ENCODE results near the gene SPIRE2. TPM values are rescaled to one million over a fixed set of nuclear protein-coding genes. Genes with fewer than 3 reads are reported as not detected.

The SPIRE2 gene
- total and polyA plus RNA-seq, 5 donors from 2014 or later: 0.35 TPM; not detected in 4

- Mint-ChIP-seq H3K4me1 (peaks cover 0 to 18% (median 15%) of the 10 kb centered on the region in 4 donors), H3K27me3 (no peaks in the 10 kb centered on the region), H3K27ac (no peak overlapping the region), H3K9me3 (no peaks in the 10 kb centered on the region), H3K4me3 (peak overlapping the region in 2 of 4 donors; percentile 35 to 48), H3K36me3 (peaks cover 33% of the 10 kb centered on the region)
- H3K27me3 ChIP-seq (ENCODE audit: control insufficient read depth, insufficient read depth, low read length): no peaks in the 10 kb centered on the region
- no peak overlapping the region for H3K4me3 ChIP-seq (ENCODE audit: low read depth, low read length)
- H3K9me3 ChIP-seq (ENCODE audit: control insufficient read depth in 2 of 2, low read length in 2 of 2): no peaks in the 10 kb centered on the region
- H3K4me1 ChIP-seq (ENCODE audit: control insufficient read depth, insufficient read depth, low read length, poor library complexity, severe bottlenecking): no peaks in the 10 kb centered on the region
- ATAC-seq (ENCODE audit: low read depth in 2 of 2) (no peak), DNase-seq (no peak)
- H3K36me3 ChIP-seq (ENCODE audit: control insufficient read depth, insufficient read depth, low read length): peaks cover 56% of the 10 kb centered on the region
- no peak overlapping the region for H3K27ac ChIP-seq (ENCODE audit: insufficient read depth, low read length, poor library complexity, severe bottlenecking)
These were observed 52.4 kb downstream of the SPIRE2 start for GRCh38 chr16:89880477-89881367.

GRCh38 chr16:89881368-89881730, 53.1 kb downstream of the SPIRE2 start:
- no peak overlapping the region for H3K27ac Mint-ChIP-seq
- no peaks in the 10 kb centered on the region for H3K27me3 Mint-ChIP-seq
- Histone ChIP-seq H3K9me3 (ENCODE audit: control insufficient read depth in 2 of 2, low read length in 2 of 2) (no peaks in the 10 kb centered on the region), H3K27me3 (ENCODE audit: control insufficient read depth, insufficient read depth, low read length) (no peaks in the 10 kb centered on the region), H3K36me3 (ENCODE audit: control insufficient read depth, insufficient read depth, low read length) (peaks cover 57% of the 10 kb centered on the region), H3K4me3 (ENCODE audit: low read depth, low read length) (no peak overlapping the region), H3K4me1 (ENCODE audit: control insufficient read depth, insufficient read depth, low read length, poor library complexity, severe bottlenecking) (no peaks in the 10 kb centered on the region), H3K27ac (ENCODE audit: insufficient read depth, low read length, poor library complexity, severe bottlenecking) (no peak overlapping the region)
- H3K36me3 Mint-ChIP-seq: peaks cover 33% of the 10 kb centered on the region
- DNase-seq: no peak
- ATAC-seq (ENCODE audit: low read depth in 2 of 2): no peak
- peaks cover 0 to 18% (median 15%) of the 10 kb centered on the region in 4 donors for H3K4me1 Mint-ChIP-seq
- H3K9me3 Mint-ChIP-seq: no peaks in the 10 kb centered on the region
- H3K4me3 Mint-ChIP-seq: peak overlapping the region in 1 of 4 donors; percentile 35

DNA sequence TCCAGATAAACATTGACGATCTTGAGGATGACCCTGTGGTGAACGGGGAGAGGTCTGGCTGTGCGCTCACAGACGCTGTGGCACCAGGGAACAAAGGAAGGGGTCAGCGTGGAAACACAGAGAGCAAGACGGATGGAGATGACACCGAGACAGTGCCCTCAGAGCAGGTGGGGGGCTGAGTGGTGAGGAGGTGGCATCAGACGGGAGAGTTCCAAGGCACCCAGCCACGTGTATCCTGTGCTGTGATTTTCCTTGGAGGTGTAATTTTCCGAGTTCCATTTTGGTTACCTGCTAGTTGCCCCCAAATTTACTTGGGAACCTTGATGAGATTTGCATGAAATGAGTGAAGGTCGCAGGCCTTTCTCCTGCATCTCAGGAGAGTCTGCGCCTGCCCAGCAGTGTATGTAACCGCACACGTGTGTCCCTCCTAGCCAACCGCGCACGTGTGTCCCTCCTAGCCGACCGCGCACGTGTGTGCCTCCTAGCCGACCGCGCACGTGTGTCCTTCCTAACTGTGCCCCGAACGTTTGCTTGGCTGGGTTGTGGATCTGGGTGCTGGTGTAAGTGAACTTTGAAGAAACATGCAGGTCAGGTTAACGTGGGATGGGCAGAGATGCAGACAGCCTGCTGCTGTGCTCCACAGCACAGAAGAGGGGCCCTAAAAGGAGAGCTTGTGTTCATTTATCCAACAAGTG, 55.2 kb downstream of the SPIRE2 start:
- H3K4me3 ChIP-seq (ENCODE audit: low read depth, low read length): no peak overlapping the region
- Mint-ChIP-seq H3K4me3 (no peak overlapping the region), H3K27me3 (no peaks in the 10 kb centered on the region), H3K9me3 (peaks cover 0 to 1% (median 0%) of the 10 kb centered on the region in 7 donors), H3K4me1 (peaks cover 0 to 14% (median 11%) of the 10 kb centered on the region in 4 donors), H3K36me3 (peaks cover 35% of the 10 kb centered on the region), H3K27ac (no peak overlapping the region)
- ATAC-seq (ENCODE audit: low read depth in 2 of 2): no peak
- no peak overlapping the region for H3K27ac ChIP-seq (ENCODE audit: insufficient read depth, low read length, poor library complexity, severe bottlenecking)
- no peaks in the 10 kb centered on the region for H3K27me3 ChIP-seq (ENCODE audit: control insufficient read depth, insufficient read depth, low read length)
- DNase-seq: no peak
- no peaks in the 10 kb centered on the region for H3K9me3 ChIP-seq (ENCODE audit: control insufficient read depth in 2 of 2, low read length in 2 of 2)
- no peaks in the 10 kb centered on the region for H3K4me1 ChIP-seq (ENCODE audit: control insufficient read depth, insufficient read depth, low read length, poor library complexity, severe bottlenecking)
- peaks cover 69% of the 10 kb centered on the region for H3K36me3 ChIP-seq (ENCODE audit: control insufficient read depth, insufficient read depth, low read length)

DNA sequence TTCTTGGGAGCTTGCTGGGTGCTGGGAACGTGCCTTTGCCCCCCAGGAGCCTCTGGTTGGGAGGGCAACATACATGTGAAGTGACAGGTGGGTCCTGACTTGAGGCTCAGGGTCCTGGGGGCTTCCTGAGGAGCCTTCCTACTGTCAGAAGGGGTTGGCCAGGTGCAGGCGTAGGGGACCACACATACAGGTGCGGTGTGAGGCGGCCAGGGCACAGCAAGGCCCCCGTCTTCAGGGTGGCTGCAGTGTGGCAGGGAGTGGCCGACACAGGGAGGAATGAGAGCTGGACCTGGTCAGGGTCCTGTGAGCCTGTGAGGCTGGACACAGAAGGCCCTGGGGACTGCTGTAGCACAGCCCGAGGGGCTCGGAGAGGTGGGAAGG, 55.8 kb downstream of the SPIRE2 start:
- ATAC-seq (ENCODE audit: low read depth in 2 of 2) (no peak), DNase-seq (no peak)
- no peak overlapping the region for H3K4me3 ChIP-seq (ENCODE audit: low read depth, low read length)
- no peaks in the 10 kb centered on the region for H3K27me3 ChIP-seq (ENCODE audit: control insufficient read depth, insufficient read depth, low read length)
- H3K27ac Mint-ChIP-seq: no peak overlapping the region
- H3K4me3 Mint-ChIP-seq: peak overlapping the region in 1 of 4 donors; percentile 0
- no peaks in the 10 kb centered on the region for H3K27me3 Mint-ChIP-seq
- H3K27ac ChIP-seq (ENCODE audit: insufficient read depth, low read length, poor library complexity, severe bottlenecking): no peak overlapping the region
- peaks cover 0 to 1% (median 0%) of the 10 kb centered on the region in 7 donors for H3K9me3 Mint-ChIP-seq
- peaks cover 68% of the 10 kb centered on the region for H3K36me3 ChIP-seq (ENCODE audit: control insufficient read depth, insufficient read depth, low read length)
- H3K36me3 Mint-ChIP-seq: peaks cover 35% of the 10 kb centered on the region
- no peaks in the 10 kb centered on the region for H3K9me3 ChIP-seq (ENCODE audit: control insufficient read depth in 2 of 2, low read length in 2 of 2)
- H3K4me1 Mint-ChIP-seq: peaks cover 0 to 12% (median 11%) of the 10 kb centered on the region in 4 donors
- no peaks in the 10 kb centered on the region for H3K4me1 ChIP-seq (ENCODE audit: control insufficient read depth, insufficient read depth, low read length, poor library complexity, severe bottlenecking)

GRCh38 chr16:89887243-89887642, 59.0 kb downstream of the SPIRE2 start:
- Mint-ChIP-seq H3K27ac (peak overlapping the region in 1 of 3 donors; percentile 42), H3K27me3 (no peaks in the 10 kb centered on the region)

DNA sequence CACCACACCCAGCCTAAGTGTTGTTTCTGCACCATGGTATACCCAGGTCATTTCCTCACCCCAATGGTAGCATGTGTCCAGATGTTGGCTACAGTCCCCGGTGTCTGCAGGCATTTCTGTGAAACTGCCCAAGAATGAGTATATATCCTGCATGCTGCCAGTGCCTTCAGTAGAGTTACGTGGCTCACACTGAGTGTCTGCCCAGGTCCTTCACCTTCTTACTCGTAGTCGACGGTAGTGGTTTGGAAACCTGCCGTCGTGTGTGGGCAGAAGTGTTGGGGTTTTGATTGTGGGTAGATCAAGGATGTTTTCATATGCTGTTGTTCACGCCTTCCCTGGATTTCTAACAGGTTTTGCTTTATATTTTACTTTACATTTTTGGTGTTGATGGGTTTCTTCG, 61.9 kb downstream of the SPIRE2 start:
- peaks cover 24% of the 10 kb centered on the region for H3K36me3 Mint-ChIP-seq
- no peaks in the 10 kb centered on the region for H3K27me3 ChIP-seq (ENCODE audit: control insufficient read depth, insufficient read depth, low read length)
- H3K27ac Mint-ChIP-seq: peak overlapping the region in 1 of 3 donors; percentile 33
- no peak overlapping the region for H3K4me3 Mint-ChIP-seq
- H3K4me3 ChIP-seq (ENCODE audit: low read depth, low read length): no peak overlapping the region
- peaks cover 0 to 1% (median 0%) of the 10 kb centered on the region in 7 donors for H3K9me3 Mint-ChIP-seq
- no peaks in the 10 kb centered on the region for H3K27me3 Mint-ChIP-seq
- H3K9me3 ChIP-seq (ENCODE audit: control insufficient read depth in 2 of 2, low read length in 2 of 2): no peaks in the 10 kb centered on the region
- H3K4me1 ChIP-seq (ENCODE audit: control insufficient read depth, insufficient read depth, low read length, poor library complexity, severe bottlenecking): no peaks in the 10 kb centered on the region
- DNase-seq: no peak
- ATAC-seq (ENCODE audit: low read depth in 2 of 2): no peak
- peaks cover 0 to 9% (median 4%) of the 10 kb centered on the region in 4 donors for H3K4me1 Mint-ChIP-seq
- no peak overlapping the region for H3K27ac ChIP-seq (ENCODE audit: insufficient read depth, low read length, poor library complexity, severe bottlenecking)
- peaks cover 72% of the 10 kb centered on the region for H3K36me3 ChIP-seq (ENCODE audit: control insufficient read depth, insufficient read depth, low read length)

More at GRCh38 chr16:89887243-89887642, 59.0 kb downstream of the SPIRE2 start:
- no peak overlapping the region for H3K4me3 ChIP-seq (ENCODE audit: low read depth, low read length)
- H3K27ac ChIP-seq (ENCODE audit: insufficient read depth, low read length, poor library complexity, severe bottlenecking): no peak overlapping the region
- no peaks in the 10 kb centered on the region for H3K4me1 ChIP-seq (ENCODE audit: control insufficient read depth, insufficient read depth, low read length, poor library complexity, severe bottlenecking)
- H3K4me3 Mint-ChIP-seq: no peak overlapping the region
- no peak for DNase-seq
- no peak for ATAC-seq (ENCODE audit: low read depth in 2 of 2)
- H3K36me3 Mint-ChIP-seq: peaks cover 37% of the 10 kb centered on the region
- peaks cover 0 to 12% (median 10%) of the 10 kb centered on the region in 4 donors for H3K4me1 Mint-ChIP-seq
- H3K9me3 ChIP-seq (ENCODE audit: control insufficient read depth in 2 of 2, low read length in 2 of 2): no peaks in the 10 kb centered on the region
- peaks cover 73% of the 10 kb centered on the region for H3K36me3 ChIP-seq (ENCODE audit: control insufficient read depth, insufficient read depth, low read length)
- peaks cover 0 to 1% (median 0%) of the 10 kb centered on the region in 7 donors for H3K9me3 Mint-ChIP-seq
- H3K27me3 ChIP-seq (ENCODE audit: control insufficient read depth, insufficient read depth, low read length): no peaks in the 10 kb centered on the region

DNA sequence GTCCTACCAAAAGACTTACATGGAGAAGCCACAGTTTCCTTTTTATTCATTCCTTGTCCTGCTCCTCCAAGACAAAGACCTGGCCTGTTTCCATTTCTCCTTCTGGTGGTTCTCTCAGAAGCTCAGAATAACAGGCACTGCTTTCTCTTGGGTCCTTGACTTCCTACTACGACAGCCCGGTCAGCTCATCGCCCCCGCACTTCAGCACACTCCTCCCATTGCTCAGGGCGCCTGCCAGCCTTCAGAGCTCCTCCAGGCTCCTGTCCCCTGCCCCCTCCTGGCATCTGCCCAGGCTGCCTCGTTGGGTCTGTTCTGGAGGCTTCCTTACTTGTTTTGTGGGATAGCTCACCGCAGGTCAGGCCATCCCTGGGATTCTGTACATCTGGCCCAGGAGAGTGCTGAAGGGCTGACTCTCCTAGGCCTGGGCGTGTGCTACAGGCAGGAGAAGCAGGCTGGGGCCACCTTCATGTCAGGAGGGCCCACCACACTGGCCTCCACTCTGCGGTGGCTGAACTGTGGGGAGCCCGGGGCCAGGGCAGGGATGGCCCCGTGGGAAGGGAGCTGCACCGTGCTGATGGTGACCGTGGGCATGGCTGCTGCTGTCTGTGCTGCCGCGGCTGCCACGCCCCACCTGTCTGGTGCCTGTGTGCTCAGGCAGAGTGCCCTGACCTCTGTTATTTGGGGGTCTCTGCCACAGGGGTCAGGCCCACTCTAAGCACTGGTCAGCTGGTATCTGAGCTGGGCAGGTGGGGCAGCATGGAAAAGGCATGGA, 62.8 kb downstream of the SPIRE2 start:
- no peaks in the 10 kb centered on the region for H3K4me1 ChIP-seq (ENCODE audit: control insufficient read depth, insufficient read depth, low read length, poor library complexity, severe bottlenecking)
- DNase-seq: no peak
- no peaks in the 10 kb centered on the region for H3K27me3 Mint-ChIP-seq
- H3K4me1 Mint-ChIP-seq: peaks cover 0 to 5% (median 2%) of the 10 kb centered on the region in 4 donors
- no peaks in the 10 kb centered on the region for H3K27me3 ChIP-seq (ENCODE audit: control insufficient read depth, insufficient read depth, low read length)
- H3K36me3 Mint-ChIP-seq: peaks cover 24% of the 10 kb centered on the region
- H3K9me3 ChIP-seq (ENCODE audit: control insufficient read depth in 2 of 2, low read length in 2 of 2): no peaks in the 10 kb centered on the region
- no peak overlapping the region for H3K27ac ChIP-seq (ENCODE audit: insufficient read depth, low read length, poor library complexity, severe bottlenecking)
- H3K4me3 Mint-ChIP-seq: no peak overlapping the region
- H3K9me3 Mint-ChIP-seq: peaks cover 0 to 1% (median 0%) of the 10 kb centered on the region in 7 donors
- no peak overlapping the region for H3K27ac Mint-ChIP-seq
- H3K4me3 ChIP-seq (ENCODE audit: low read depth, low read length): no peak overlapping the region
- H3K36me3 ChIP-seq (ENCODE audit: control insufficient read depth, insufficient read depth, low read length): peaks cover 75% of the 10 kb centered on the region
- no peak for ATAC-seq (ENCODE audit: low read depth in 2 of 2)
